Endodermal cell (in vitro differentiated cells): Measurements from ENCODE around the gene ZNRD2. TPM values are rescaled to one million over a fixed set of nuclear protein-coding genes. Genes with fewer than 3 reads are reported as not detected.

ENCODE experiments used
- DNase-seq: peaks from one replicate; pipeline ENCODE4 v3.0.0-alpha.2; 2017
- H3K27ac ChIP-seq: 2 replicates; pipeline ENCODE4 v1.5.1; 2013; ENCODE audit warnings: mild to moderate bottlenecking, low read depth, low read length, moderate library complexity
- H3K27me3 ChIP-seq: 2 replicates; pipeline ENCODE4 v1.6.1; 2013; ENCODE audit warnings: mild to moderate bottlenecking, low read length, moderate library complexity; ENCODE audit not compliant: insufficient read depth, control insufficient read depth, poor library complexity, severe bottlenecking
- H3K36me3 ChIP-seq: 2 replicates; pipeline ENCODE4 v1.7.0; 2013; ENCODE audit warnings: mild to moderate bottlenecking, low read length, moderate library complexity; ENCODE audit not compliant: control insufficient read depth, insufficient read depth
- H3K4me1 ChIP-seq: one replicate; pipeline ENCODE4 v1.7.0; 2013; ENCODE audit warnings: low read length; ENCODE audit not compliant: control insufficient read depth, insufficient read depth
- H3K4me3 ChIP-seq: 2 replicates; pipeline ENCODE4 v1.5.1; 2013; ENCODE audit warnings: mild to moderate bottlenecking, low read length, moderate library complexity
- H3K9ac ChIP-seq: 2 replicates; pipeline ENCODE4 v1.6.1; 2013; ENCODE audit warnings: mild to moderate bottlenecking, low read length, moderate library complexity; ENCODE audit not compliant: poor library complexity, severe bottlenecking; ENCODE audit errors: extremely low read depth
- H3K9me3 ChIP-seq: 2 replicates; pipeline ENCODE4 v1.6.1; 2013; ENCODE audit warnings: mild to moderate bottlenecking, low read length, moderate library complexity; ENCODE audit not compliant: control insufficient read depth
- H3K27ac Mint-ChIP-seq: 2 replicates; pipeline ENCODE4 v1.8.0; 2020; ENCODE audit warnings: mixed read lengths
- H3K27me3 Mint-ChIP-seq: 2 replicates; pipeline ENCODE4 v1.8.0; 2021; ENCODE audit warnings: mild to moderate bottlenecking, mixed read lengths; ENCODE audit not compliant: insufficient read depth
- H3K36me3 Mint-ChIP-seq: 2 replicates; pipeline ENCODE4 v1.8.0; 2020; ENCODE audit warnings: low read depth, mixed read lengths
- H3K4me1 Mint-ChIP-seq: 2 replicates; pipeline ENCODE4 v1.8.0; 2020; ENCODE audit warnings: mixed read lengths
- H3K4me3 Mint-ChIP-seq: 2 replicates; pipeline ENCODE4 v1.8.0; 2020; ENCODE audit warnings: mild to moderate bottlenecking, moderate library complexity, mixed read lengths
- H3K9me3 Mint-ChIP-seq: 2 replicates; pipeline ENCODE4 v1.8.0; 2020; ENCODE audit warnings: mild to moderate bottlenecking, mixed read lengths
- CTCF ChIP-seq: fragments of 200-600 bp; sonication (generic); conservative IDR thresholded peaks from 2 replicates; pipeline ENCODE4 v1.5.0; 2021; ENCODE audit warnings: antibody characterized with exemption, mild to moderate bottlenecking
- WGBS, 2 experiments: methylation state at CpG; one replicate each; pipeline versions ENCODE4 v1.1.5 to v1.1.7; 2013; ENCODE audit warnings: missing lambda C conversion rate in 2 of 2, mixed read lengths in 1 of 2; ENCODE audit not compliant: insufficient coverage in 1 of 2, insufficient read length in 1 of 2; 5-methylcytosine and 5-hydroxymethylcytosine counted together
- total RNA-seq, 2 donors: library from RNA; stranded (reverse); fragmentation: NEBNext Ultra II Directional in 1 of 2; extraction: Animal tissue kit (Norgen Biotek cat#: 25700) in 1 of 2; gene quantifications; 2 replicates in 1 of 2; 3 replicates in 1 of 2; pipeline ENCODE4 v1.2.1, GENCODE V29; 2021

ZNRD2 gene
- total RNA-seq, 2 donors from 2014 or later = 32.8 to 36.5 TPM

DNA sequence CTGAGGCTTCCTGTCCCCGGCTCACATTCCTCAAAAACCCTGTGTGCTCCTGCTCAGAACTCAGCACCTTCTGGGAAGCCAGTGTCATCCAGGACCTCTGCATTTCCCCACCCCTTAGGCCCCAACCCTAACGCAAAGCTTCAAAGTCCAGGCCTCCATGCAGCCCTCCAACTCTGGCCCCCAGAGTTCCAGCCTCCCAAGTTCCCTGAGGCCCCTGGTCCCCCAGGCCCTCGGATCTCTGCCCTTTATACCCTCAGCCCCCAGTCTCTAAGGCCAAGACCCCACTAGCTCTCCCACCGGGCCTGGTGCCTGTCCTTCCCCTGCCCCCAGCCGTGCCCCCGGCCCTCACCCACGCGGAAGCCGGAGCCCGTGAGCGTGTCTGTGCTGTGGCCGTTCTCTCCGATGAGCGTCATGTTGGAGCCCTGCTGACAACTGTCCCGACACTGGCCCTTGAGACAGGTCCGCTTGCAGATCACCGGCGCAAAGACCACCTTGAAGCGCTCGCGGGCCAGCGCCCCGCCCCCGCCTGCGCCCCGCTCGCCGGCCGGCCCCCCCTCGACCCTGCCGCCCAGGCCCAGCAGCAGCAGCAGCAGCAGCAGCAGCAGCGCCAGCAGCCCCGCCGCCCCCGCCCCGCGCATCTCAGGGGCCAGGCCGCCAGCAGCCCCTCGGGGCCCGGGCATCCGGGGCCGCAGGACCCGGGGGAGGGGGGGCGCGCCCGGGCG, 12.8 kb upstream of the ZNRD2 start:
- H3K27ac ChIP-seq = no peak overlapping the region
- Mint-ChIP-seq H3K36me3 (no peaks in the 10 kb centered on the region), H3K9me3 (no peaks in the 10 kb centered on the region), H3K27ac (no peak overlapping the region), H3K27me3 (peaks cover 53% of the 10 kb centered on the region), H3K4me1 (peaks cover 17% of the 10 kb centered on the region), H3K4me3 (peak overlapping the region; percentile 59)
- no peak for TF ChIP-seq CTCF
- peaks cover 15% of the 10 kb centered on the region for H3K27me3 ChIP-seq
- H3K4me3 ChIP-seq = peak overlapping the region; percentile 49
- H3K9me3 ChIP-seq = no peaks in the 10 kb centered on the region
- no peak overlapping the region for H3K9ac ChIP-seq
- peaks cover 17% of the 10 kb centered on the region for H3K4me1 ChIP-seq
- WGBS, 2 experiments = 20 to 29% methylated on average over 13 to 47 of the region's 47 CpGs
- no peaks in the 10 kb centered on the region for H3K36me3 ChIP-seq
- peak; percentile 67 for DNase-seq

- Histone ChIP-seq H3K4me1 (peaks cover 17% of the 10 kb centered on the region), H3K4me3 (peak within 1 kb of the TSS; percentile 49), H3K9ac (peak within 1 kb of the TSS; percentile 44), H3K27me3 (peaks cover 15% of the 10 kb centered on the region), H3K36me3 (no peaks in the 10 kb centered on the region), H3K9me3 (no peaks in the 10 kb centered on the region), H3K27ac (peak within 1 kb of the TSS; percentile 66)
- Mint-ChIP-seq H3K27ac (no peak within 1 kb of the TSS), H3K4me3 (peak within 1 kb of the TSS; percentile 59), H3K27me3 (peaks cover 57% of the 10 kb centered on the region), H3K9me3 (no peaks in the 10 kb centered on the region), H3K36me3 (no peaks in the 10 kb centered on the region), H3K4me1 (peaks cover 16% of the 10 kb centered on the region)
- DNase-seq = peak; percentile 83
- WGBS, 2 experiments = 3 to 4% methylated on average over 17 to 78 of the region's 79 CpGs
- no peak for TF ChIP-seq CTCF
Measured at GRCh38 chr11:65558002-65558929, 12.0 kb upstream of the ZNRD2 start, which contains the start of gene LTBP3. Gene LTBP3 (minus strand): TSS chr11:65558359. CDS start chr11:65557959, 400 bp downstream.

- Histone ChIP-seq H3K9ac (peak overlapping the region; percentile 15), H3K36me3 (no peaks in the 10 kb centered on the region), H3K4me1 (peaks cover 14% of the 10 kb centered on the region), H3K4me3 (no peak overlapping the region), H3K9me3 (no peaks in the 10 kb centered on the region), H3K27me3 (peaks cover 14% of the 10 kb centered on the region), H3K27ac (peak overlapping the region; percentile 66)
- peaks cover 55% of the 10 kb centered on the region for H3K27me3 Mint-ChIP-seq
- WGBS, 2 experiments = 73% methylated on average over 13 to 19 of the region's 19 CpGs
- DNase-seq = peak; percentile 70
- H3K36me3 Mint-ChIP-seq = no peaks in the 10 kb centered on the region
- no peaks in the 10 kb centered on the region for H3K9me3 Mint-ChIP-seq
- peak overlapping the region; percentile 59 for H3K4me3 Mint-ChIP-seq
- peaks cover 16% of the 10 kb centered on the region for H3K4me1 Mint-ChIP-seq
- no peak overlapping the region for H3K27ac Mint-ChIP-seq
- no peak for TF ChIP-seq CTCF
Measured at GRCh38 chr11:65558930-65559509, 11.3 kb upstream of the ZNRD2 start.
